Right kidney (tissue), 9 donors: ENCODE results near the gene UPP1.
"Not testable (repeated sequence)": the region's sequence is repeated elsewhere in the genome, so short reads cannot be mapped to it uniquely, and the experiment has no call there.

ENCODE experiments used
- DNase-seq: peaks from one replicate; pipeline ENCODE4 v3.0.0-alpha.2; 2016
- long read RNA-seq, 8 donors: transcript quantifications; one replicate each; lab custom pipeline, GENCODE V29; 2026

UPP1 gene
- long read RNA-seq, donor 1, transcript UPP1-212 (3 exons, 2,782 nt), result major isoform, 10 of 18 reads
- long read RNA-seq, donor 1, transcript UPP1-202 (6 exons, 955 nt), result minor isoform, 7 of 18 reads
- long read RNA-seq, donor 1, partial matches to known transcripts, result 0 of 18 reads
- long read RNA-seq, donor 1, other reads (novel, unspliced or antisense), result 0 of 18 reads
- long read RNA-seq, donor 2, partial matches to known transcripts, result 0 of 6 reads
- long read RNA-seq, donor 2, other reads (novel, unspliced or antisense), result 0 of 6 reads
- long read RNA-seq, donor 3, partial matches to known transcripts, result 0 of 10 reads
- long read RNA-seq, donor 3, other reads (novel, unspliced or antisense), result 0 of 10 reads
- long read RNA-seq, donor 4, partial matches to known transcripts, result 0 of 6 reads
- long read RNA-seq, donor 4, other reads (novel, unspliced or antisense), result 0 of 6 reads
- long read RNA-seq, donor 5, transcript UPP1-212 (3 exons, 2,782 nt), result major isoform, 5 of 6 reads
- long read RNA-seq, donor 5, partial matches to known transcripts, result 0 of 6 reads
- long read RNA-seq, donor 5, other reads (novel, unspliced or antisense), result 0 of 6 reads
- long read RNA-seq, donor 6, transcript UPP1-202 (6 exons, 955 nt), result minor isoform, 5 of 12 reads
- long read RNA-seq, donor 6, transcript UPP1-212 (3 exons, 2,782 nt), result major isoform, 6 of 12 reads
- long read RNA-seq, donor 6, partial matches to known transcripts, result 0 of 12 reads
- long read RNA-seq, donor 6, other reads (novel, unspliced or antisense), result 0 of 12 reads
- long read RNA-seq, donor 7, transcript UPP1-212 (3 exons, 2,782 nt), result major isoform, 8 of 17 reads
- long read RNA-seq, donor 7, partial matches to known transcripts, result 5 of 17 reads
- long read RNA-seq, donor 7, other reads (novel, unspliced or antisense), result 0 of 17 reads
- long read RNA-seq, donor 8, transcript UPP1-202 (6 exons, 955 nt), result minor isoform, 5 of 13 reads
- long read RNA-seq, donor 8, transcript UPP1-212 (3 exons, 2,782 nt), result major isoform, 7 of 13 reads
- long read RNA-seq, donor 8, partial matches to known transcripts, result 0 of 13 reads
- long read RNA-seq, donor 8, other reads (novel, unspliced or antisense), result 0 of 13 reads

DNA sequence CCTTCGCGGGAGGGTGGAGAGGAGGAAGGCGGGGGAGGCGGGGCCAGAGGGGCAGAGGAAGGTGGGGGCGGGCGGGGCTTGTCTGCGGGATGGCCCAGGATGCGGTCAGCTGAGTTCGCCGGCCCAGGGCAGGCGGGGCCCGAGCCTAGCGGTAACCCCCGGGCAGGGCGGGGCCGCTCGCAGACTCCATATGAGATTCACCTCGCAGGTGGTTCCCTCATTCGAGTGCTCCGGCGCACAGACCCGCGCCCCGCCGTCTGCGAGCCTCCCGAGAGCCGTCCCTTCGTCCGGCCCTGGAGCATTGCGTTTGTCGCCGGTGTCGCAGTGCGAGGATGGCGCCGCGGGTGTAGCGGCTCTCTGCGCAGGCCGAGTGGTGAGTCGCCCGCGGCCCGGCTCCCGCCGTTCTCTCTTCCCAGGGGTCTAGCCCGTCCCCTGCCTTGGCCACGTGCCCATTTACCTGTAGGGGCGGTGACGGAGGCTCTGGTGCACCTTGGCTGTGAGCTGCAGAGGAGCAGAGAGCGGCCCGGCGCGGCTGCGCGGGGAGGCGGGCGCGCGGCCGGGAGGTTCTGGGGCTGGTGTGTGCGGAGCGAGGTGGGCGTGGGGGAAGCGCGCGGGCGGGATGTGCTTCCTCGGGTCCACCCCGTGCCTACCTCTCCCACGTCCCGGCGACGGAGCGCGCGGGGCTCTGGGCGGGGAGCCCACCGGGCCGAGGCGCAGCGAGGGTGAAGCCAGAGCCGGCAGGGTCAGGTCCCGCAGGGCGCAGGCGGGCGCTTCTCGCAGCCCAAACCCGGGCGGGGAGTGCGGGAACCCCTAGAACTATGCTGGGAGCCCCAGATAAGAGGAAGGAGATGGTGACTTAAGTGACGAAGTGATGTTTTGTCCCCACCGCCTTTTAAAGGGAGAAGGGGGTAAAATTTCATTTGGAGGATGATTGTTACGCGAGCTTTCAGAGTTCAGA, at the start of gene UPP1:
Gene UPP1, plus strand, starts transcription at position 220 of the 958 bp plus-strand sequence. CDS start 5,519 bp downstream, outside the sequence.
- peak; percentile 93 for DNase-seq

DNA sequence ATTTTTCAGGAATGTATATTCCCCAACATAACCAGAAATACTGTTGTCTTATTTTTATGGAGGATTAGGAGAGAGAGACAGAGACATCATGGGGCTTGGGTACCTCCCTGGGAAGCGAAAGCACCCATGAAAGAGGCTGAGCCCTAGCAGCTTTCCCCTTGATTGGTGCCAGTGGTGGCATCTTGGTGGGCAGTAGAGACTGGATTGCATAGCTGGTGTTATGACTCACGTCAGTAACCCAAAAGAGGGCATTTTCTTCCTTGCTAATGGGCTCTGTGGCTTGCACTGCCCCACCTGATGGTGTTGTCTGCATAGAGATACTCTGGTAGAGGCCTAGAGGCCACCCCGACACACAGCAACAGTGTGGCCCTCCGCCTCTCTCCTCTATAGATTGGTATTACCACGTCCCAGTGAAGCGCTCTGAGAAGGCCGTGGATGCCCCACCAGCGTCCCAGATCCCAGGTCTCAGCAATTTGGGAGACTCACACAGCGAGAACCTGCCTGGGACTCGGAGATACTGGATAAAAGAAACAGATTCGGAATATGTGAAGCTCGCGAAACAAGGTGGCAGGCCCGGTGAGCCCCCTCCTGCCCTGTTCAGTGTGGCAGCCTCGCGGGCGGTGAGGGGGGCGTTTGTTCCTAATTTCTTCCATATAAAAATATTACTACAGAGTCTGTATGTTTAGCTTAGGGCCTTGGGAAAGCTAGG, 48.0 kb upstream of the UPP1 start:
- no peak for DNase-seq

DNA sequence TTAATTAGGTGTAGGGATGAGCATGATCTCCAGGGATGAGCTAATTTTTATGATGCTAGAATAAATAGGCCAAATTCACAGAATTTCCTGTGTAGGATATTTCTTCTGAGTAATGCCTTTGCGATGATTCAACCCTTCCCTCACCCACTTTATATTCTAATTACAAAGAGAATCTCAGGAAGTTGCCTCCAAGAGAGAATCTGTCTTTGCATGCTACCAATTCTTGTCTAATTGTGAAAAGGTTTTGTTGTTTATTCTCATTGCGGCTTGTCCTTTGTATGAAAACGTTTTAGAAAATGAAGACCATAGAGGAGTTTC, 47.5 kb upstream of the UPP1 start:
- no peak for DNase-seq

DNA sequence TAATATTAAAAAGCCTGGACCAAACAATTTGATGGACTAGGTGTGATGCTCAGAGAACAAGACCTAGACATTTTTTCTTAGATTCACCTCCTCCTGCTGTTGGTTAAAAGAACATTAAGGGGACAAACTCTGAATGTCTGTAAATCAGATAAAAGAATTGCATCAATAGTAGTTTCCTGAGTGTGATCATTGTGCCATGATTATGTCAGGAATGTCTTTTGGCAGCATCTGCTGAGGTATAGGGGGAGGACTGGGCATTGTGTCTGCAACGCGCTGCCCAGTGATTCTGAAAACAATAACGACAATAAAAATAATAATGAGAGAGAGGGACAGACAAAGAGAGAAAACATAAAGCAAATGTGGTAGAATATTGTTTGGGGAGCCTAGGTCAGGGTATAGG, 46.8 kb upstream of the UPP1 start:
- no peak for DNase-seq

DNA sequence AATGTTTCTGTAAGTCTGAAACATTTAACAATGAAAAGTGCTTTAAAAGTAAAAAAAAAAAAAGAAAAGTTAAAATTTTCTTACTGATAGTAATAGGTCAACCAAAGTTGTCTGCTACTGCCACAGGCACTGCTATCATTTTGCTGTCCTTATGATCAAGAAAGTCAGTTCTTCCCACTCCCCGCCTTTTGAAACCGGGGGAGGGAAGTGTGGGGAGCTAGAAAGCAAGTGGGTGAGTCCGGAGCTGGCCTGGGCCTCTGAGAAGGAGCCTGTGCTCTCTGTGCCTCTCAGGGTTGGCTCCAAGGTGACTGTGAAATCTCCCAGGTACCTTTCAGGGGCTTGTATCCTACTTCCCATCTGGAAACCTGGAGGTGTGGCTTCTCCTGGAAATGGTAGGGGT, 46.4 kb upstream of the UPP1 start:
- no peak for DNase-seq

DNA sequence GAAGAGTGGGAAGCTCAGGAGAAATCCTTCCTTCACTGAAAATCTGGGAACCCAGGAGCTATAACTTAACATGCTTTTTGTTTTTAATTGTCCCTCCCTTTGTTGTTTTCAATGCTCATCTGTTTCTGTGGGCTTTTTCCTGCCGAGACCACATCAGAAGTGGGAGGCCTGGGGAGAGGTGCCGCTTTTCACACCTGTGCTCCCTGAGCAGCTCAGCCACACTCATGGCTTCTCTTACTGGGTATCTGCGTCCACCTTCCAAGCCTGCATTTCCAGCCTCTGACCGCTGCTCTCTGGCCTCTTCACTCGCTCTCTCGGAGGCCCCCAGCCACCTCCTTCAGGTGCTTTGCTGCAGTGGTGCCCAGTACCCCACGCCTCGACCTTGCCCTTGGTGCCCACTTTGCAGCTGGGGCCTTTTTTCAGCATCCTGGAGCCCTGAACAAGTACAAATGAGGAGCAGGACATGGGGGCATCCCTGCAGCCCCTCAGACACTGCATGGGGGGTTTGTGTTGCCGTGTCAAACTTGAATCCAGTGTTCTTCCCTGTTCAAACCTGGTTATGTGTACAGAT, 43.8 kb upstream of the UPP1 start:
- no peak for DNase-seq

DNA sequence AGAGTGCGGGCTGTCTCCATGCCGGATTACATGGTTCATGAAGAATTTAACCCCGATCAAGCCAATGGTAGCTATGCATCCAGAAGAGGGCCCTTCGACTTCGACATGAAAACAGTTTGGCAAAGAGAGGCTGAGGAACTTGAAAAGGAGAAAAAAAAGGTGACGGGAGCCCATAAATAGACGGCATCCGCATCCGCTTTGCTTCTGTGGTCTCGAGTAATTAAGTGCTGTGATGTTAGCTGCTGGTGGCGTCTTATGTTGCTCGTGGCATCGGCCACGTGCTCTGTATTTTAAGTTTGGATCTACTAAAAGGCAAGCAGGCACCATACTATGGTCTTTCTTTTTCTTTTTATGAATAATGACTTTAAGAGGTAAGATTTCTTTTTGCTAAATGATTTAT, 42.6 kb upstream of the UPP1 start:
- no peak for DNase-seq

DNA sequence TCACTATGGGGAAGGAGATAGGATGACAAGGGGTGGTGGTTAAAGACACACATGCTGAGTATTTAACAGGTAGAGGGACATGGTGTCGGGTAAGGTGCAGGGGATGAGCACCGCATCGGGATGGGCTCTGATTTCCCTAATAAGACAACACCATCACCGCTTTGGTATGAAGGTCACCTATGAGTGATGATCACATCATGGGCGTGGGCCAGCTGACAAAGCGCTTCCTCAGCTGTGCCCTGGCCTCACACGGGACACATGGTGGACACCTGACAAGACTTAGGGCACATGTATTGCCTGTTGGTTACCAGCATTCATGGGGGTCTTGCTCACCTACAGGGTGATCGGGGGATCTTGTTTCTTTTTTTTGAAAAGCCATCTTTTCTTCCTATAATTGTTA, 41.0 kb upstream of the UPP1 start:
- DNase-seq, result no peak

DNA sequence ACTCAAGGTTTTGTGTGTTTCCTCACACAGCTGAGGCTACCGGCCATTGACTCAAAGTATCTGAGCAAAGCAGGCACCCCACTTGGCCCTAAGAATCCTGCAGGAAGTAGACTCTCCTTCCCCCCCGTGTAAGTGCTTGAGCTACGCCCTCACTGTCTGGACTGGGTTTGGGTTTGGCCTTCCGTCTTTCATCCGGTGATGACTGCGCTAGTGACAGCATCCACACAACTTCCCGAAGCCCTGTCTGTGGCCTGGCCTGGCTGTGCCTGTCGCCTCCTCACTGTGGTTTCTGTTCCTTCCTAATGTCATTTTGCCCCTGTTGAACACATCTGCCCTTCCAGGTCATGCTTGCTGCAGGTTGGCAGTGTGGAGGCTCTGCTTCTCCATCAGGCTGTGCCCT, 39.2 kb upstream of the UPP1 start:
- no peak for DNase-seq

DNA sequence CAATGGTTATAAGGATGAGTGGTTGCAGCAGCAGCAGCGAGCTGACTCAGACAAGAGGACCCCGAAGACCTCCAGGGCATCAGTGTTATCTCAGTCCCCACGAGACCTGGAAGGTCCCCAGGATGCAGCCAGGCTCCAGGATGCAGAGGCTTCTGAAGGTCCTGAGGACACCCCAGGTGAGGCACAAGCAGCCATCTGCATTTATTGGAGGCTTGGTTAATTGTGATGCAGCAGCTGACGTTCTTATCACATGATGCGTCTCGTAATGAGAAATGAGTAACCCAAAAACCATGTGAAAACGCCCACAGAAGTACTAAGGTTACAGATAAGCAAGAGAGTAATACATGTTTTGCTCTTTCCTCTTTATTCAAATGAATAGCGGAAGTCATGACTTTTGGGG, 36.3 kb upstream of the UPP1 start:
- DNase-seq, result no peak

DNA sequence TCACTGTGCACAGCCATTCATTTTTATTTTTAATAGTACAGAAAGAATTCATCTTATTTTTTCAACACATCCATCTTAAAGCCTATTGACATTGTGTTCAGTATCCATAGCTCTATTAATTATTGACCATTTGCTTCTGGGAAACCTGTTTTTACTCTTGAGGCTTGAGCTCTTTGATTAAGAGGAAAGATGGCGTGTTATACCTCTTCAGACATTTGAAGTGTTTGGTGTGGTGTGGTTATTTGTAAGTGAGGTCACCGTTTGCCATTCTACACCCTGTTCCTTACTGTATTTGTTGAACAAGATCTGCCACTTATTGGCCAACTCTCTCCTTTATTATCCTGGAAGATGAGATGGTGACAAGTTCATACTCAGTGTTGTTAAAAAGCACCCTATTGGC, 35.3 kb upstream of the UPP1 start:
- no peak for DNase-seq

DNA sequence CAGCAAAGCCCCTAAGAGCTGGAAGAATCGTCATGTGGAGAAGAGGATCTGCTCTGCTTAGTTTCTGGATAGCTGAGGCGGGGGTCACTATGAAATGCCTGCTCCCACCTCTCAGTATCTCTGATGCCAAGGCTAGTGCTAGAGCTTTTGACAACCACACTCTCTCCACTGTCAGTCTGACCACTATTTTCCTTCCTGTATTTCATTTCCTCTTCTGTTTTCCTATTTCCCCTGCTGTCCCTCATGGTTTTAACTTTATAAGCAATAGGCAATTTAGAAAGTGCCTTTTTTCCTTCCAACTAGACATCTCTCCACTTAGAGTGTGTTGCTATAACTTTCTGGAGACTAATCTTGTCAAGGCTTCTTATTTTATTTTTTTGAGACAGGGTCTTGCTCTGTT, 30.1 kb upstream of the UPP1 start:
- no peak for DNase-seq

DNA sequence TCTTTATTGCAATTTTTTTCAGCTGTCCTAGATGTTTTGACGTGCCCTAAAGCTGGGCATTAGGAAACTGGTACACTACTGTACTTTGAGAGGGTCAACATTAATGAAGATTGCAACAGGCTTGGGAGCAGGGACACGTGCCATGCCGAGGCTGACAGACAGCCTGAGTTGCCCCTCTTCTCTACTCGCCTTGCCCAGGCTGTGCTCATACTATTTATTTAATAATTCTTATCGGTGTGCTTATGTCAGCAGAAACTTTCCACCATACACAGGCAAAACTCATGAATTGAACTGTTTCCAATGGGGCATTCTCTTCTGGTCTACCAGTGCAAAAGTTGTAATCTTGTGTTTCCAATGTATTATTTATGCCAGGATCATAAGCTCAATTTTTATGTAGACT, 29.4 kb upstream of the UPP1 start:
- no peak for DNase-seq

DNA sequence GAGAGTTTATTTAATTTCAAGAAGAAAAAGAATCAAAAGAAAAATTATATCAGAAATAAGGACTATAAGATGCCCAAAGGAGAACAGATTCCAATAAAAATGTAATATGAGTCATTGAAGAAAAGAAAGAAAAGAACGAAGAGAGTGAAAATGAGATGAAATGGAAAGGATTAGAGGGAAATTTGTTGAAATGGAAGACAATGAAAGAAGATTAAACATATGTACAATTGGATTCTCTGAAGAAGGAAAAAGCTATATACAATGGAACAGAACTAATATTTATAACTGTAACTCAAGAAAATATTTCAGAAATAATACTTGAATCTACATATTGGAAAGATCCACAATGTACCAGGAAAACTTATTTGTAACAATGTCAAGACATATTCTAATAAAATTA, 25.1 kb upstream of the UPP1 start:
- no peak for DNase-seq

DNA sequence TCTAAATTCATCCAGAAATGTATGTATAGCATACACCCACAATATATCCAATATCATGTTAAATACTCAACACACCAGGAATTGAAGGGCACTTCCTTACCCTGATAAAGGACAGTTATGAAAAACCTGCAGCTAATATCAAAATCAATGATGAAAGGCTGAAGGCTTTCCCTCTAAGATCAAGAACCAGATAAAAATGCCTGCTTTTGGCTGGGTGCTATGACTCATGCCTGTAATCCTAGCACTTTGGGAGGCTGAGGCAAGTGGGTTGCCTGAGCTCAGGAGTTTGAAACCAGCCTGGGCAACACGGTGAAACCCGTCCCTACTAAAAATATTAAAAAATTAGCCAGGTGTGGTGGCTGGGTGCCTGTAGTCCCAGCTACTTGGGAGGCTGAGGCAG, 21.6 kb upstream of the UPP1 start:
- no peak for DNase-seq

DNA sequence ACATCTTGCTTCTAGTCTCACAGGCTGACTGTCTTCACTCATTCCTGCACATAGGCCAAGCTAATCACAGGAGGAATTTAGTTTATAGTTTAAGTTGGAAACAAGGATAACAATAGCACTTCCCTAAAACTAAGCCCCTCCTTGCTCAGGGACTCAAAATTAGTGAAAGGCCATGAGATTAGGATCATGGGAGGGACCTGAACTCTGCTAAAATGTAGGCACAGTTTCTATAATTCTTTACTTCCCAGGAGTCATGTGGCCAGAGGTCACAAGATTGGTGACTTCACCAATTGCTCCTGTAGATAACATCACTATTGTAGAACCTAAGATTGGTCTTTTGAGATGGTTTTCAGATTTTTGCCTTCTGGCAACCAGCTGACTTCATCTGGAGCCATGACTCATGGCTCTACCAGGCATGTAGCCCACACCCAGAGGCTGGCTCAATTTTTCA, 14.8 kb upstream of the UPP1 start:
- DNase-seq, result no peak

DNA sequence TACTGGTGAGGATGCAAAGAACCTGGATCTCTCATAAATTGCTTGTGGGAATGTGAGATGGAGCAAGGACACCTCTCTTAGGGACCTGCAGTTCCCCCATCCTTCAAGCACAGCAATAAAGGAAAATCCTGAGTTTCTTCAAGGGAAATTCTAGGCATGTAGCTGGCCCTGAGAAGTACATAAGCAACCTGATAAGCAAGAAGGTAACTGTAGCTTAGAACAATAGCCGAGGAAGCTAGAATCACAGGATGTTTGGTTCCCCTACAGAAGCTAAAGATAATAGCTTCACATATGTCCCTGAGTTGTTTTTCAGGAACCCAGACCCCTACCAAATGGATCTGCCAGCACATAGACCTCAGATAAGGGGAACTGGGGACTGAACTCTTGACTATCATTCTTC, 11.6 kb upstream of the UPP1 start:
- no peak for DNase-seq

DNA sequence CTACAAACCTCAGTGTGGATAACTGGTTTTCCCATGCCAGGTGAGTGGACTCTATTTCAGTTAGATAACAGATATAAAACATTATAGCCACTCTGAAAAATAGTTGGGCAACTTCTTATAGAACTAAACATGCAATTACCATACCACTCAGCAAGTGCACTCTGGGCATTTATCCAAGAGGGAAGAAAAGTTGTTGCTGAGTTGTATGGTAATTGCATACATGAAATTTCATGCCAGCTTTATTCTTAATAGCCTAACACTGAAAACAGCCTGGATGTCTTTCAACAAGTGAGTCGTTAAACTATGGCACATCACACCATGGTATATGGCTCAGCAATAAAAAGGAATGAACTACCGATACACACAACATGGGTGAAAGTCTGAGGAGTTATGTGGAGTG, 10.6 kb upstream of the UPP1 start:
- DNase-seq, result no peak

DNA sequence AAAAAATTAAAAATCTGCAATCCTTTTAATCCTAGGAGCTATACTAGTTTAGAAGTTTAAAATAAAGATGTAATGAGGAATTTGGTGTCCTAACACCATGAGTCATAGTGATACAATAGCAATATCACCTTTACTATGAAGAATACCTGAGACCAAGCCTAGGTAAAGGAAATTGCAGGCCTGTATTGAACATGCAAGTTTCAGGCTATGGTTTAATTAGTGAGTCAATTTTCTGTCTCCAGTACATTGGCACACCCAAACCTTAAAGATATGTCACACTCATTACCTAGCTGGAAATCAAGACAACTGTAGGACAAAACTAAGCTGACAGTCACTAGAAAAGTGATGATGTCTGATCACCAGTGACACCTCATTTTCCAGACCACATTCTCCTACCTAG, 6.7 kb upstream of the UPP1 start:
- DNase-seq, result not testable (repeated sequence)

DNA sequence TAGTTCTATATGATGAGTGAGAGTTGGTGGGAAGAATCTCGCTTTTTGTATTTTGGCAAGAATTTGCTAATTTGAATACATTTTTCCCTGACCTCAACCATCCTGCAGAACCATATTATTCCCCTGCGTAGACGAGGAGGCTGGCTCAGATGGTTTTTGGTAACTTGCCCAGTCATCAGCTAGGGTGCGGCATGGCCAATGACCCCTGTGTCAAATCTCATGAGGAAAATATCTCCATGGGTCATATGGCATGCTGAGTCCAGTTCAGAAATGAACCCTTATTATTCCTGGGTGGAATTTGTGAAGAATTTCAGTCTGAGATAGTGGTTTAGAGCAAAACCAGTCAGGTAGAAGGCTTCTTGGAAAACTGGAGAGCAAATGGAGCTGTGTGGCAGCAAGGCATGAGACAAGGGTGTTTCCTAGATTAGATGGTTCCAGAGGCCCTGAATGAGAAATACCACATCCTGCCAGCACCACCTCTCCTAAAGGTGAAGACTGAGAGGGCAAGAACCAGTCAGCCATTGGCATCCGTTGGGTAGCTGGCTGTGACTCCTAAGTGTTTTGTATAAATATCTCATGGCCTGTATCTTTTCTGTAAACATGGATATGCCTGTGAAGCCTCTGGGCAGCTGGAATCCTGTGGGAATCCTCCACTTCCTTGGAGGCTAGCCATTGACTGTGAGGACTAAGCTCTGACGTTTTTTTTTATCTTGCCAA, 5.8 kb upstream of the UPP1 start:
- no peak for DNase-seq
